ENCODE data around the gene CHRDL2.

- TF ChIP-seq, protein P1, sequence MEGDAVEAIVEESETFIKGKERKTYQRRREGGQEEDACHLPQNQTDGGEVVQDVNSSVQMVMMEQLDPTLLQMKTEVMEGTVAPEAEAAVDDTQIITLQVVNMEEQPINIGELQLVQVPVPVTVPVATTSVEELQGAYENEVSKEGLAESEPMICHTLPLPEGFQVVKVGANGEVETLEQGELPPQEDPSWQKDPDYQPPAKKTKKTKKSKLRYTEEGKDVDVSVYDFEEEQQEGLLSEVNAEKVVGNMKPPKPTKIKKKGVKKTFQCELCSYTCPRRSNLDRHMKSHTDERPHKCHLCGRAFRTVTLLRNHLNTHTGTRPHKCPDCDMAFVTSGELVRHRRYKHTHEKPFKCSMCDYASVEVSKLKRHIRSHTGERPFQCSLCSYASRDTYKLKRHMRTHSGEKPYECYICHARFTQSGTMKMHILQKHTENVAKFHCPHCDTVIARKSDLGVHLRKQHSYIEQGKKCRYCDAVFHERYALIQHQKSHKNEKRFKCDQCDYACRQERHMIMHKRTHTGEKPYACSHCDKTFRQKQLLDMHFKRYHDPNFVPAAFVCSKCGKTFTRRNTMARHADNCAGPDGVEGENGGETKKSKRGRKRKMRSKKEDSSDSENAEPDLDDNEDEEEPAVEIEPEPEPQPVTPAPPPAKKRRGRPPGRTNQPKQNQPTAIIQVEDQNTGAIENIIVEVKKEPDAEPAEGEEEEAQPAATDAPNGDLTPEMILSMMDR (IDR thresholded peaks at IDR 0.05): no peak
- TF ChIP-seq POLR2AphosphoS5 (IDR thresholded peaks at IDR 0.05): no peak
Measured at GRCh38 chr11:74780248-74781005, 49.2 kb upstream of the CHRDL2 start.
